H9 (cell line): ENCODE results near the gene STAT1. TPM values are rescaled to one million over a fixed set of nuclear protein-coding genes. Genes with fewer than 3 reads are reported as not detected.

Experiments used
- DNase-seq: peaks from one replicate; pipeline ENCODE4 v3.0.0-alpha.2; 2017
- H2AFZ ChIP-seq: one replicate; pipeline ENCODE4 v1.6.1; 2013; ENCODE audit warnings: mild to moderate bottlenecking, low read length, control low read depth, moderate library complexity
- H2AK5ac ChIP-seq: 2 replicates; pipeline ENCODE4 v1.6.1; 2013; ENCODE audit warnings: low read length, control low read depth, mixed read lengths; ENCODE audit not compliant: insufficient read length
- H2BK120ac ChIP-seq: one replicate; pipeline ENCODE4 v1.6.1; 2013; ENCODE audit warnings: low read depth, mild to moderate bottlenecking, low read length, control low read depth, inconsistent platforms; ENCODE audit not compliant: poor library complexity, severe bottlenecking
- H2BK12ac ChIP-seq: 2 replicates; pipeline ENCODE4 v1.6.1; 2013; ENCODE audit warnings: low read length, control low read depth, mixed read lengths, low read depth; ENCODE audit not compliant: insufficient read length
- H2BK15ac ChIP-seq: 2 replicates; pipeline ENCODE4 v1.6.1; 2013; ENCODE audit warnings: low read depth, low read length, control low read depth
- H2BK20ac ChIP-seq: one replicate; pipeline ENCODE4 v1.6.1; 2013; ENCODE audit warnings: low read depth, mild to moderate bottlenecking, low read length, control low read depth, inconsistent platforms; ENCODE audit not compliant: poor library complexity, severe bottlenecking
- H2BK5ac ChIP-seq: 2 replicates; pipeline ENCODE4 v1.6.1; 2013; ENCODE audit warnings: low read length, control low read depth, mixed read lengths; ENCODE audit not compliant: insufficient read length
- H3K14ac ChIP-seq: 2 replicates; pipeline ENCODE4 v1.6.1; 2013; ENCODE audit warnings: low read length, control low read depth; ENCODE audit not compliant: insufficient read depth
- H3K18ac ChIP-seq: 2 replicates; pipeline ENCODE4 v1.6.1; 2013; ENCODE audit warnings: low read depth, mild to moderate bottlenecking, mixed read lengths, low read length, control low read depth; ENCODE audit not compliant: insufficient read length
- H3K23ac ChIP-seq: 2 replicates; pipeline ENCODE4 v1.6.1; 2013; ENCODE audit warnings: low read length, control low read depth, mixed read lengths, low read depth; ENCODE audit not compliant: insufficient read length
- H3K23me2 ChIP-seq: 2 replicates; pipeline ENCODE4 v1.6.1; 2013; ENCODE audit warnings: low read depth, mild to moderate bottlenecking, mixed read lengths, low read length, control low read depth; ENCODE audit not compliant: insufficient read length, poor library complexity, severe bottlenecking
- H3K27ac ChIP-seq: 2 replicates; pipeline ENCODE4 v1.5.1; 2013; ENCODE audit warnings: low read length, control low read depth, mixed read lengths, low read depth; ENCODE audit not compliant: insufficient read length
- H3K27me3 ChIP-seq: 2 replicates; pipeline ENCODE4 v1.6.1; 2013; ENCODE audit warnings: low read length, control low read depth, inconsistent platforms; ENCODE audit not compliant: insufficient read depth
- H3K4ac ChIP-seq: 2 replicates; pipeline ENCODE4 v1.6.1; 2013; ENCODE audit warnings: low read depth, mild to moderate bottlenecking, control low read depth, inconsistent platforms, low read length, moderate library complexity
- H3K4me1 ChIP-seq: 2 replicates; pipeline ENCODE4 v1.6.1; 2013; ENCODE audit warnings: low read length, control low read depth, inconsistent platforms; ENCODE audit not compliant: insufficient read depth
- H3K4me2 ChIP-seq: 2 replicates; pipeline ENCODE4 v1.6.1; 2013; ENCODE audit warnings: low read length, control low read depth, mixed read lengths; ENCODE audit not compliant: insufficient read length, insufficient read depth
- H3K56ac ChIP-seq: 2 replicates; pipeline ENCODE4 v1.6.1; 2013; ENCODE audit warnings: low read depth, mild to moderate bottlenecking, mixed read lengths, low read length, control low read depth; ENCODE audit not compliant: insufficient read length
- H3K79me1 ChIP-seq: 2 replicates; pipeline ENCODE4 v1.6.1; 2013; ENCODE audit warnings: low read depth, mild to moderate bottlenecking, moderate library complexity, low read length, control low read depth, inconsistent platforms; ENCODE audit not compliant: insufficient read depth, poor library complexity, severe bottlenecking
- H3K79me2 ChIP-seq: 2 replicates; pipeline ENCODE4 v1.6.1; 2013; ENCODE audit warnings: low read length, control low read depth, inconsistent platforms; ENCODE audit not compliant: insufficient read depth
- H3K9ac ChIP-seq: 2 replicates; pipeline ENCODE4 v1.6.1; 2013; ENCODE audit warnings: low read length, control low read depth, mixed read lengths; ENCODE audit not compliant: insufficient read length; ENCODE audit errors: extremely low read depth
- H3K9me3 ChIP-seq: one replicate; pipeline ENCODE4 v1.6.1; 2013; ENCODE audit warnings: low read depth, low read length, inconsistent platforms; ENCODE audit not compliant: control insufficient read depth
- H3T11ph ChIP-seq: one replicate; pipeline ENCODE4 v1.6.1; 2013; ENCODE audit warnings: mild to moderate bottlenecking, low read length, control low read depth, inconsistent platforms
- H4K20me1 ChIP-seq: one replicate; pipeline ENCODE4 v1.6.1; 2013; ENCODE audit not compliant: control insufficient read depth, insufficient read length, insufficient read depth
- H4K5ac ChIP-seq: 2 replicates; pipeline ENCODE4 v1.6.1; 2013; ENCODE audit warnings: low read depth, mild to moderate bottlenecking, mixed read lengths, low read length, control low read depth; ENCODE audit not compliant: insufficient read length
- H4K8ac ChIP-seq: replicated peaks from 2 replicates; pipeline ENCODE4 v1.6.1; 2013; ENCODE audit warnings: low read length, control low read depth, mixed read lengths, low read depth; ENCODE audit not compliant: insufficient read length
- H4K91ac ChIP-seq: 2 replicates; pipeline ENCODE4 v1.6.1; 2013; ENCODE audit warnings: low read depth, mild to moderate bottlenecking, moderate library complexity, mixed read lengths, low read length, control low read depth; ENCODE audit not compliant: insufficient read length
- H3K27ac Mint-ChIP-seq, 3 experiments: 2 replicates in 2 of 3; 3 replicates in 1 of 3; pipeline ENCODE4 v1.8.0; 2020 to 2021; ENCODE audit warnings: mixed read lengths in 3 of 3, mild to moderate bottlenecking in 1 of 3, moderate library complexity in 1 of 3
- H3K27me3 Mint-ChIP-seq: 2 replicates; pipeline ENCODE4 v1.8.0; 2021; ENCODE audit warnings: low read depth, mild to moderate bottlenecking, moderate library complexity, mixed read lengths
- H3K36me3 Mint-ChIP-seq, 3 experiments: 2 replicates in 2 of 3; 3 replicates in 1 of 3; pipeline ENCODE4 v1.8.0; 2020 to 2021; ENCODE audit warnings: low read depth in 3 of 3, mixed read lengths in 3 of 3; ENCODE audit not compliant: insufficient read depth in 1 of 3
- H3K4me1 Mint-ChIP-seq, 2 experiments: 2 replicates each; pipeline ENCODE4 v1.8.0; 2020; ENCODE audit warnings: mixed read lengths in 2 of 2
- H3K4me3 Mint-ChIP-seq, 2 experiments: 2 replicates in 1 of 2; 3 replicates in 1 of 2; pipeline ENCODE4 v1.8.0; 2020 to 2021; ENCODE audit warnings: mild to moderate bottlenecking in 2 of 2, mixed read lengths in 2 of 2, moderate library complexity in 1 of 2
- H3K9me3 Mint-ChIP-seq, 2 experiments: 2 replicates in 1 of 2; 3 replicates in 1 of 2; pipeline ENCODE4 v1.8.0; 2020; ENCODE audit warnings: mild to moderate bottlenecking in 2 of 2, mixed read lengths in 2 of 2, moderate library complexity in 1 of 2
- CTCF ChIP-seq: fragments of 200-600 bp; sonication (generic); conservative IDR thresholded peaks from 3 replicates; pipeline ENCODE4 v1.8.0; 2021; ENCODE audit warnings: antibody characterized with exemption, mild to moderate bottlenecking
- WGBS: extraction: QIAGEN DNeasy Blood & Tissue Kit; methylation state at CpG from one replicate; pipeline ENCODE4 v1.1.7; 2013; ENCODE audit warnings: missing lambda C conversion rate, low lambda C conversion rate, mixed read lengths; ENCODE audit not compliant: insufficient read length; ENCODE audit errors: extremely low coverage; 5-methylcytosine and 5-hydroxymethylcytosine counted together
- total RNA-seq: library from RNA; stranded (reverse); gene quantifications from 2 replicates; pipeline ENCODE4 v1.2.1, GENCODE V29; 2021

Gene STAT1
- total RNA-seq, 1 experiment from 2014 or later, result 48.1 TPM

- Histone ChIP-seq H4K8ac (no peak overlapping the region), H2AFZ (no peak overlapping the region), H3K56ac (no peak overlapping the region), H4K91ac (no peak overlapping the region), H3K79me2 (no peaks in the 10 kb centered on the region), H3K23ac (no peak overlapping the region), H2BK20ac (no peak overlapping the region), H3K4me1 (no peaks in the 10 kb centered on the region), H3K27ac (no peak overlapping the region), H3K23me2 (no peaks in the 10 kb centered on the region), H4K5ac (no peak overlapping the region), H4K20me1 (no peaks in the 10 kb centered on the region), H3K9ac (no peak overlapping the region), H2BK120ac (no peak overlapping the region), H3K4me2 (no peak overlapping the region), H3K4ac (no peak overlapping the region), H3K79me1 (no peaks in the 10 kb centered on the region), H2AK5ac (no peak overlapping the region), H3T11ph (no peak overlapping the region), H3K18ac (no peak overlapping the region), H3K9me3 (no peaks in the 10 kb centered on the region), H3K14ac (no peak overlapping the region), H2BK5ac (no peak overlapping the region), H3K27me3 (no peaks in the 10 kb centered on the region), H2BK15ac (no peak overlapping the region), H2BK12ac (no peak overlapping the region)
- no CpG with 5 or more reads among the region's 10 CpGs for WGBS
- DNase-seq, result no peak
- Mint-ChIP-seq H3K4me1 (no peaks in the 10 kb centered on the region), H3K4me3 (no peak overlapping the region), H3K9me3 (no peaks in the 10 kb centered on the region), H3K27me3 (no peaks in the 10 kb centered on the region), H3K36me3 (peaks cover 47 to 94% (median 93%) of the 10 kb centered on the region in 3 experiments; a peak in 6 of 7 replicates), H3K27ac (no peak overlapping the region)
- TF ChIP-seq CTCF, result no peak
Measured at GRCh38 chr2:190980630-190981209, 33.3 kb downstream of the STAT1 start.
